Endothelial cell of umbilical vein (primary cell): ENCODE results near the gene ARL1. TPM values are rescaled to one million over a fixed set of nuclear protein-coding genes. Genes with fewer than 3 reads are reported as not detected.

Experiments
- BruUV-seq: library from RNA; stranded (reverse); fragments of 400-500 nt; replicated peaks from 2 replicates; lab custom pipeline; 2021; lab: Mats Ljungman, UMichigan
- CTCF ChIA-PET: fragments of 300-600, 350-600 bp; sonication (Branson Sonifier 250); formaldehyde crosslinking; loops from one replicate; lab custom pipeline; 2021; ENCODE audit warnings: antibody characterized with exemption, inconsistent platforms; lab: Charles Lee
- POLR2A ChIA-PET: fragments of 300-600, 350-600 bp; sonication (Branson Sonifier 250); formaldehyde crosslinking; loops from one replicate; lab custom pipeline; 2021; ENCODE audit warnings: antibody characterized with exemption, inconsistent platforms; lab: Charles Lee
- DNase-seq: peaks from one replicate; pipeline ENCODE4 v3.0.0-alpha.2; 2011; ENCODE audit warnings: low read depth, low spot score
- FAIRE-seq: peaks from 2 replicates; lab custom pipeline; 2011; peaks lifted over from hg19 to GRCh38; lab: Jason Lieb, UNC
- H2AFZ ChIP-seq: 2 replicates; pipeline ENCODE4 v1.6.0; 2012; ENCODE audit warnings: low read depth, low read length, control low read depth, inconsistent platforms
- H3K27ac ChIP-seq: 2 replicates; pipeline ENCODE4 v1.5.1; 2011; ENCODE audit warnings: low read depth, mild to moderate bottlenecking, control low read depth, low read length, moderate library complexity; ENCODE audit not compliant: insufficient read depth
- H3K27me3 ChIP-seq, 2 experiments: 2 replicates each; pipeline versions ENCODE4 v1.6.0 to v1.6.1; 2011; ENCODE audit warnings: low read length in 2 of 2, mixed read lengths in 1 of 2; ENCODE audit not compliant: control insufficient read depth in 2 of 2, insufficient read depth in 2 of 2
- H3K36me3 ChIP-seq, 2 experiments: 2 replicates in 1 of 2; 3 replicates in 1 of 2; pipeline ENCODE4 v1.5.1; 2011; ENCODE audit warnings: low read length in 2 of 2, mild to moderate bottlenecking in 1 of 2, moderate library complexity in 1 of 2; ENCODE audit not compliant: control insufficient read depth in 2 of 2, insufficient read depth in 2 of 2; ENCODE audit errors: extremely low read depth in 1 of 2
- H3K4me1 ChIP-seq: 3 replicates; pipeline ENCODE4 v1.5.1; 2011; ENCODE audit warnings: mild to moderate bottlenecking, low read length; ENCODE audit not compliant: control insufficient read depth, insufficient read depth; ENCODE audit errors: extremely low read depth
- H3K4me2 ChIP-seq: 2 replicates; pipeline ENCODE4 v1.6.1; 2011; ENCODE audit warnings: low read length, control low read depth, mixed read lengths; ENCODE audit not compliant: insufficient read depth
- H3K4me3 ChIP-seq, 3 experiments: fragments of 200-600 bp in 1 of 3; sonication (generic), shearing (Covaris generic) in 1 of 3; replicated peaks in 1 of 3; 2 replicates each; pipeline ENCODE4 v1.5.1; 2011 to 2016; ENCODE audit warnings: control low read depth in 3 of 3, low read length in 3 of 3, mild to moderate bottlenecking in 2 of 3, inconsistent platforms in 1 of 3, low read depth in 1 of 3, moderate library complexity in 1 of 3; ENCODE audit not compliant: insufficient read depth in 1 of 3
- H3K79me2 ChIP-seq: 2 replicates; pipeline ENCODE4 v1.6.0; 2012; ENCODE audit warnings: low read length, inconsistent platforms; ENCODE audit not compliant: control insufficient read depth, insufficient read depth
- H3K9ac ChIP-seq: replicated peaks from 2 replicates; pipeline ENCODE3; 2011; ENCODE audit warnings: low read length, control low read depth; ENCODE audit not compliant: insufficient read depth; ENCODE audit errors: extremely low read depth
- H3K9me1 ChIP-seq: replicated peaks from 3 replicates; pipeline ENCODE4 v1.6.0; 2011; ENCODE audit warnings: mild to moderate bottlenecking, low read length; ENCODE audit not compliant: control insufficient read depth, insufficient read depth; ENCODE audit errors: extremely low read depth
- H3K9me3 ChIP-seq: replicated peaks from 2 replicates; pipeline ENCODE4 v1.5.1; 2012; ENCODE audit warnings: low read length, inconsistent platforms; ENCODE audit not compliant: control insufficient read depth, insufficient read depth
- H4K20me1 ChIP-seq: replicated peaks from 2 replicates; pipeline ENCODE3; 2011; ENCODE audit warnings: mild to moderate bottlenecking, low read length; ENCODE audit not compliant: control insufficient read depth, insufficient read depth; ENCODE audit errors: extremely low read depth
- CTCF ChIP-seq, 2 donors: IDR thresholded peaks; 1 replicate in 1 of 2; 2 replicates in 1 of 2; pipeline ENCODE4 v1.5.1; 2011; ENCODE audit warnings: low read length in 2 of 2, mild to moderate bottlenecking in 2 of 2, moderate library complexity in 2 of 2, control low read depth in 1 of 2, inconsistent platforms in 1 of 2, low read depth in 1 of 2; ENCODE audit not compliant: insufficient read depth in 1 of 2; ENCODE audit errors: extremely low read depth in 1 of 2
- EZH2 ChIP-seq: IDR thresholded peaks from 2 replicates; pipeline ENCODE4 v1.6.1; 2012; ENCODE audit warnings: borderline replicate concordance, low read depth, mild to moderate bottlenecking, moderate library complexity, low read length, inconsistent platforms; ENCODE audit not compliant: severe bottlenecking
- FOS ChIP-seq: IDR thresholded peaks from 2 replicates; pipeline ENCODE4 v1.6.1; 2011; ENCODE audit warnings: mild to moderate bottlenecking, low read length, moderate library complexity, borderline replicate concordance; ENCODE audit not compliant: insufficient read depth
- GATA2 ChIP-seq: IDR thresholded peaks from 2 replicates; pipeline ENCODE4 v1.7.0; 2011; ENCODE audit warnings: low read depth, mild to moderate bottlenecking, moderate library complexity, mixed read lengths, low read length; ENCODE audit not compliant: insufficient read length, insufficient read depth
- JUN ChIP-seq: IDR thresholded peaks from 2 replicates; pipeline ENCODE4 v1.6.1; 2011; ENCODE audit warnings: borderline replicate concordance, low read depth; ENCODE audit not compliant: insufficient read length, insufficient read depth
- MAX ChIP-seq: IDR thresholded peaks from 2 replicates; pipeline ENCODE4 v1.6.1; 2011; ENCODE audit not compliant: insufficient read depth, insufficient read length
- MYC ChIP-seq: IDR thresholded peaks from one replicate; pipeline ENCODE4 v1.6.1; 2011; ENCODE audit warnings: mild to moderate bottlenecking, low read depth, low read length
- POLR2A ChIP-seq: IDR thresholded peaks from 2 replicates; pipeline ENCODE4 v1.6.1; 2012; ENCODE audit warnings: low read depth, mild to moderate bottlenecking, control low read depth, low read length
- POLR2AphosphoS5 ChIP-seq: IDR thresholded peaks from 2 replicates; pipeline ENCODE4 v1.6.1; 2012; ENCODE audit warnings: low read depth, mild to moderate bottlenecking, control low read depth, low read length, moderate library complexity; ENCODE audit not compliant: insufficient read depth
- dilution Hi-C: fragments of 300-500 bp; cut with MboI; formaldehyde crosslinking; loops from one replicate; pipeline ENCODE4 v1.15.0; 2019; ENCODE audit warnings: low sequenced_read_pairs; ENCODE audit not compliant: extremely low pct_ligation_motif_present
- intact Hi-C: fragments of 100-400 bp; cut with micrococcal nuclease; formaldehyde crosslinking; loops from one replicate; pipeline ENCODE4 v1.10.0; 2022
- polyA plus RNA-seq, 4 experiments: library from polyadenylated mRNA; depleted of rRNA in 3 of 4; stranded (reverse) in 3 of 4; unstranded in 1 of 4; fragments of >200 nt; gene quantifications; 2 replicates each; pipeline versions ENCODE4 v1.2.1 to v1.2.3, GENCODE V29; 2011 to 2012; ENCODE audit warnings: missing spikeins in 1 of 4
- total RNA-seq: library from RNA; stranded (reverse); gene quantifications from 2 replicates; pipeline ENCODE4 v1.2.3, GENCODE V29; 2021

The ARL1 gene
- total and polyA plus RNA-seq, 2 donors (not counting 3 experiments of a cell fraction or from before 2014, with no cell fraction given), result 30.4 to 76.5 TPM

- intact Hi-C loops, result no loop called here
- H2AFZ ChIP-seq, result no peak overlapping the region
- no TSS peak for BruUV-seq
Measured at GRCh38 chr12:101441461-101442224, 34.1 kb upstream of the ARL1 start.

More at GRCh38 chr12:101441461-101442224, 34.1 kb upstream of the ARL1 start:
- no peaks in the 10 kb centered on the region for H4K20me1 ChIP-seq
- H3K4me1 ChIP-seq, result no peaks in the 10 kb centered on the region
- H3K27ac ChIP-seq, result no peak overlapping the region
- no peaks in the 10 kb centered on the region for H3K36me3 ChIP-seq
- no peak overlapping the region for H3K9ac ChIP-seq
- ChIA-PET CTCF (no interaction called here), POLR2A (no interaction called here)
- no peaks in the 10 kb centered on the region for H3K9me3 ChIP-seq
- dilution Hi-C loops, result no loop called here
- no peaks in the 10 kb centered on the region for H3K79me2 ChIP-seq
- no peak for DNase-seq
- no peaks in the 10 kb centered on the region for H3K27me3 ChIP-seq
- no peak overlapping the region for H3K4me2 ChIP-seq
- FAIRE-seq, result no peak
- TF ChIP-seq CTCF (IDR thresholded peaks at IDR 0.05; ENCODE audit: extremely low read depth in 1 of 2, insufficient read depth in 1 of 2, low read depth in 1 of 2, low read length in 2 of 2) (no peak), EZH2 (no peak), MYC (no peak), POLR2AphosphoS5 (no peak), MAX (no peak), FOS (no peak), GATA2 (no peak), POLR2A (no peak), JUN (no peak)
- no peaks in the 10 kb centered on the region for H3K9me1 ChIP-seq
- no peak overlapping the region for H3K4me3 ChIP-seq
